ENCODE measurements around the gene ANK2. TPM values are rescaled to one million over a fixed set of nuclear protein-coding genes. Genes with fewer than 3 reads are reported as not detected.

Gene ANK2
- total and polyA plus RNA-seq, 2 of the 13 experiments (the other 11 are each of a cell fraction or from before 2014, with no cell fraction given), result 2.7 to 15.1 TPM

- Histone ChIP-seq H3K4me3 (replicated peaks in 1 of 3; ENCODE audit: insufficient read depth in 1 of 3, low read depth in 2 of 3, low read length in 3 of 3) (no peak overlapping the region), H3K9ac (ENCODE audit: insufficient read depth, low read depth, low read length) (no peak overlapping the region), H3K9me3 (ENCODE audit: low read length) (no peaks in the 10 kb centered on the region), H3K4me2 (ENCODE audit: low read depth, low read length) (no peak overlapping the region), H3K4me1 (ENCODE audit: insufficient read depth, low read length) (peaks cover 19% of the 10 kb centered on the region), H3K27me3 (ENCODE audit: control insufficient read depth in 1 of 2, insufficient read depth in 2 of 2, low read length in 2 of 2) (no peaks in the 10 kb centered on the region), H2AFZ (ENCODE audit: low read length) (no peak overlapping the region), H3K79me2 (ENCODE audit: insufficient read depth, low read length) (no peaks in the 10 kb centered on the region), H3K27ac (ENCODE audit: extremely low read length, insufficient read depth, low read length) (no peak overlapping the region), H3K36me3 (replicated peaks in 1 of 2; ENCODE audit: control insufficient read depth in 1 of 2, insufficient read depth in 2 of 2, low read length in 2 of 2) (no peaks in the 10 kb centered on the region), H4K20me1 (ENCODE audit: insufficient read depth, low read length) (no peaks in the 10 kb centered on the region)
- in situ Hi-C loops (cut with HindIII; ENCODE audit: extremely low pct_ligation_motif_present, low pct_unique_long_range_greater_than_20kb) (loop anchor here (5.0 kb wide), 1 partner anchor 46 kb away; no protein-coding TSS in a partner anchor), intact Hi-C loops (cut with micrococcal nuclease; ENCODE audit: unreplicated experiment) (loop anchor here (1.0 to 5.0 kb wide), 5 partner anchors 47 to 286 kb away; no protein-coding TSS in a partner anchor)
- DNase-seq (ENCODE audit: low spot score) (peak; percentile 59), FAIRE-seq (no peak), ATAC-seq (peak; percentile 64; the same call in 2 of the 3 replicates)
- TF ChIP-seq RAD21 (CRISPR knock-in tag; IDR thresholded peaks at IDR 0.05), result peak; percentile 67; the same call in 1 of the 2 replicates
- 0 out of 2 replicates have a peak, but pooled peaks have one; percentile 24 for TF ChIP-seq ARID3A (IDR thresholded peaks at IDR 0.05; ENCODE audit: low read depth, low read length)
- peak; percentile 82; the same call in 1 of the 2 replicates for TF ChIP-seq SMC3 (IDR thresholded peaks at IDR 0.05; ENCODE audit: low read length)
- TF ChIP-seq CTCF (CRISPR knock-in tag; IDR thresholded peaks at IDR 0.05), result peak; percentile 62
- TF ChIP-seq ISL2 (CRISPR knock-in tag; IDR thresholded peaks at IDR 0.05), result no peak
- no peak for TF ChIP-seq THAP7 (CRISPR knock-in tag; IDR thresholded peaks at IDR 0.05)
- TF ChIP-seq STAG1 (CRISPR knock-in tag; IDR thresholded peaks at IDR 0.05), result peak; percentile 84
- 0 out of 4 replicates have a peak, but pooled peaks of 1 of the 2 experiments have one; percentile 20 for TF ChIP-seq KLF16 (CRISPR knock-in tag; IDR thresholded peaks at IDR 0.05)
- BruUV-seq (replicated peaks), result no TSS peak
- POLR2A ChIA-PET, result no interaction called here
- CTCF ChIA-PET (ENCODE audit: low intra/inter-chr PET ratio, low total read pairs), result interaction anchor here (1.1 to 2.5 kb wide), 4 partner anchors 48 to 222 kb away, joined by 4 to 28 read pairs (median 4); no protein-coding TSS in a partner anchor
Measured at GRCh38 chr4:113106108-113106507, 56.7 kb downstream of the ANK2 start.
